H1 (cell line): ENCODE results near the gene ZMYND15. TPM values are rescaled to one million over a fixed set of nuclear protein-coding genes. Genes with fewer than 3 reads are reported as not detected.

ENCODE experiments used
- CTCF ChIA-PET: fragments of 300-600 bp; sonication (Branson Sonifier 250); formaldehyde crosslinking; loops from one replicate; lab custom pipeline; 2021; ENCODE audit not compliant: partially characterized antibody; lab: Charles Lee
- POLR2A ChIA-PET: fragments of 300-600 bp; sonication (Branson Sonifier 250); formaldehyde crosslinking; loops from one replicate; lab custom pipeline; 2021; ENCODE audit warnings: inconsistent platforms; ENCODE audit not compliant: partially characterized antibody; lab: Charles Lee
- DNase-seq, 2 experiments: peaks; one replicate each; pipeline versions ENCODE4 v3.0.0 to v3.0.0-alpha.2; 2010 to 2022; ENCODE audit warnings: low spot score in 2 of 2, low read depth in 1 of 2, mixed read lengths in 1 of 2
- FAIRE-seq: peaks from 2 replicates; lab custom pipeline; 2011; peaks lifted over from hg19 to GRCh38; lab: Jason Lieb, UNC
- H2AFZ ChIP-seq: 2 replicates; pipeline ENCODE4 v1.8.1; 2012; ENCODE audit warnings: low read length, inconsistent platforms
- H2AK5ac ChIP-seq: 2 replicates; pipeline ENCODE4 v1.6.1; 2013; ENCODE audit warnings: low read depth, low read length
- H2BK120ac ChIP-seq: replicated peaks from 2 replicates; pipeline ENCODE3; 2013; ENCODE audit warnings: low read depth, low read length, inconsistent platforms
- H2BK12ac ChIP-seq: 2 replicates; pipeline ENCODE4 v1.6.1; 2013; ENCODE audit warnings: low read depth, low read length
- H2BK15ac ChIP-seq: 2 replicates; pipeline ENCODE4 v1.6.1; 2013; ENCODE audit warnings: low read length
- H2BK20ac ChIP-seq: 2 replicates; pipeline ENCODE4 v1.6.1; 2013; ENCODE audit warnings: low read length
- H2BK5ac ChIP-seq: 2 replicates; pipeline ENCODE4 v1.6.1; 2013; ENCODE audit warnings: low read depth, low read length
- H3K14ac ChIP-seq: 2 replicates; pipeline ENCODE4 v1.6.1; 2013; ENCODE audit warnings: inconsistent platforms; ENCODE audit not compliant: insufficient read length
- H3K18ac ChIP-seq: 2 replicates; pipeline ENCODE4 v1.6.1; 2013; ENCODE audit warnings: low read length; ENCODE audit errors: extremely low read depth
- H3K23ac ChIP-seq: 2 replicates; pipeline ENCODE4 v1.6.1; 2013; ENCODE audit warnings: inconsistent platforms; ENCODE audit not compliant: insufficient read length
- H3K23me2 ChIP-seq: 2 replicates; pipeline ENCODE4 v1.6.1; 2013; ENCODE audit warnings: low read depth, low read length
- H3K27ac ChIP-seq: 2 replicates; pipeline ENCODE4 v1.6.1; 2011; ENCODE audit warnings: low read depth, low read length, inconsistent platforms
- H3K27me3 ChIP-seq, 4 experiments: replicated peaks in 1 of 4; 1 replicate in 1 of 4; 2 replicates in 3 of 4; pipeline versions ENCODE4 v1.6.1 to v1.8.1; 2011 to 2013; ENCODE audit warnings: low read length in 3 of 4, mild to moderate bottlenecking in 3 of 4, inconsistent platforms in 2 of 4, mixed read lengths in 2 of 4, moderate library complexity in 1 of 4; ENCODE audit not compliant: control insufficient read depth in 3 of 4, insufficient read depth in 3 of 4; ENCODE audit errors: extremely low read depth in 1 of 4
- H3K36me3 ChIP-seq, 4 experiments: 2 replicates each; pipeline versions ENCODE4 v1.6.1 to v1.8.1; 2011 to 2013; ENCODE audit warnings: mild to moderate bottlenecking in 4 of 4, low read length in 3 of 4, moderate library complexity in 2 of 4, control low read depth in 1 of 4, inconsistent platforms in 1 of 4; ENCODE audit not compliant: insufficient read depth in 4 of 4, control insufficient read depth in 2 of 4
- H3K4ac ChIP-seq: replicated peaks from 2 replicates; pipeline ENCODE3; 2013; ENCODE audit warnings: low read length, low read depth, mixed read lengths, inconsistent platforms; ENCODE audit not compliant: insufficient read length
- H3K4me1 ChIP-seq, 4 experiments: replicated peaks in 1 of 4; 1 replicate in 1 of 4; 2 replicates in 3 of 4; pipeline versions ENCODE4 v1.6.1 to v1.8.1; 2011 to 2013; ENCODE audit warnings: low read length in 3 of 4, inconsistent platforms in 2 of 4, mixed read lengths in 1 of 4; ENCODE audit not compliant: insufficient read depth in 4 of 4, control insufficient read depth in 3 of 4
- H3K4me2 ChIP-seq, 2 experiments: 2 replicates each; pipeline versions ENCODE4 v1.6.1 to v1.8.1; 2011 to 2013; ENCODE audit warnings: low read depth in 2 of 2, low read length in 2 of 2, control low read depth in 1 of 2, inconsistent platforms in 1 of 2, mild to moderate bottlenecking in 1 of 2; ENCODE audit not compliant: insufficient read depth in 1 of 2
- H3K4me3 ChIP-seq, 4 experiments: fragments of 200-600, 300-600 bp in 1 of 4; sonication (generic), shearing (Covaris generic), sonication (Bioruptor Twin) in 1 of 4; 2 replicates each; pipeline versions ENCODE4 v1.5.1 to v1.8.1; 2011 to 2016; ENCODE audit warnings: low read length in 4 of 4, low read depth in 3 of 4, control low read depth in 2 of 4, inconsistent platforms in 2 of 4, mild to moderate bottlenecking in 2 of 4, mixed read lengths in 1 of 4, moderate library complexity in 1 of 4; ENCODE audit not compliant: insufficient read depth in 2 of 4; ENCODE audit errors: extremely low read depth in 1 of 4
- H3K56ac ChIP-seq: replicated peaks from 2 replicates; pipeline ENCODE3; 2013; ENCODE audit warnings: low read depth, mild to moderate bottlenecking, mixed read lengths, low read length, inconsistent platforms; ENCODE audit not compliant: insufficient read length
- H3K79me1 ChIP-seq: 2 replicates; pipeline ENCODE4 v1.6.1; 2013; ENCODE audit warnings: low read depth, low read length, control low read depth
- H3K79me2 ChIP-seq, 2 experiments: 2 replicates each; pipeline versions ENCODE4 v1.6.1 to v1.8.1; 2012 to 2013; ENCODE audit warnings: low read length in 2 of 2, mild to moderate bottlenecking in 2 of 2, inconsistent platforms in 1 of 2; ENCODE audit not compliant: insufficient read depth in 2 of 2, control insufficient read depth in 1 of 2
- H3K9ac ChIP-seq, 4 experiments: replicated peaks in 1 of 4; 1 replicate in 1 of 4; 2 replicates in 3 of 4; pipeline versions ENCODE4 v1.6.1 to v1.8.1; 2011 to 2013; ENCODE audit warnings: low read depth in 3 of 4, low read length in 3 of 4, control low read depth in 2 of 4, mild to moderate bottlenecking in 2 of 4, moderate library complexity in 2 of 4, inconsistent platforms in 1 of 4; ENCODE audit errors: extremely low read depth in 1 of 4
- H3K9me3 ChIP-seq, 2 experiments: 2 replicates each; pipeline versions ENCODE4 v1.6.1 to v1.8.1; 2012 to 2013; ENCODE audit warnings: mild to moderate bottlenecking in 2 of 2, moderate library complexity in 2 of 2, control low read depth in 1 of 2, inconsistent platforms in 1 of 2, low read depth in 1 of 2, low read length in 1 of 2, mixed read lengths in 1 of 2; ENCODE audit not compliant: insufficient read depth in 2 of 2
- H4K20me1 ChIP-seq, 2 experiments: replicated peaks in 1 of 2; 2 replicates each; pipeline versions ENCODE3 to v1.8.1; 2011 to 2013; ENCODE audit warnings: inconsistent platforms in 2 of 2, low read length in 2 of 2, mild to moderate bottlenecking in 1 of 2; ENCODE audit not compliant: insufficient read depth in 2 of 2, control insufficient read depth in 1 of 2
- H4K5ac ChIP-seq: 2 replicates; pipeline ENCODE4 v1.6.1; 2013; ENCODE audit warnings: low read length, low read depth, mixed read lengths, inconsistent platforms; ENCODE audit not compliant: insufficient read length
- H4K8ac ChIP-seq: 2 replicates; pipeline ENCODE4 v1.8.0; 2013; ENCODE audit warnings: mild to moderate bottlenecking, moderate library complexity, low read length, inconsistent platforms; ENCODE audit not compliant: insufficient read depth; ENCODE audit errors: extremely low read depth
- H4K91ac ChIP-seq: replicated peaks from 2 replicates; pipeline ENCODE3; 2013; ENCODE audit warnings: low read length, mixed read lengths, inconsistent platforms; ENCODE audit not compliant: insufficient read length
- ASH2L ChIP-seq: fragments of 200-600, 300-600 bp; sonication (generic); IDR thresholded peaks from one replicate; pipeline ENCODE4 v1.7.1; 2017; ENCODE audit warnings: low read length
- BRCA1 ChIP-seq: IDR thresholded peaks from 2 replicates; pipeline ENCODE4 v1.6.1; 2012; ENCODE audit warnings: low read depth, low read length, improper control_type of control experiment
- CREB1 ChIP-seq: IDR thresholded peaks from 2 replicates; pipeline ENCODE4 v1.6.1; 2012; ENCODE audit warnings: inconsistent platforms
- EZH2 ChIP-seq: fragments of 200-600 bp; sonication (generic); IDR thresholded peaks from 2 replicates; pipeline ENCODE4 v1.7.1; 2012; ENCODE audit warnings: low read depth, mild to moderate bottlenecking, moderate library complexity, low read length, inconsistent platforms; ENCODE audit not compliant: severe bottlenecking
- FOSL1 ChIP-seq: IDR thresholded peaks from 2 replicates; pipeline ENCODE4 v1.6.1; 2011; ENCODE audit warnings: mild to moderate bottlenecking, low read depth, low read length, moderate library complexity; ENCODE audit not compliant: insufficient read depth
- KDM4A ChIP-seq: IDR thresholded peaks from one replicate; pipeline ENCODE4 v1.7.1; 2012; ENCODE audit warnings: low read depth, mild to moderate bottlenecking, moderate library complexity, low read length, inconsistent platforms; ENCODE audit not compliant: severe bottlenecking
- RNF2 ChIP-seq: fragments of 200-900, 300-1000 bp; sonication (generic); IDR thresholded peaks from 2 replicates; pipeline ENCODE4 v1.7.1; 2016; ENCODE audit warnings: borderline replicate concordance, low read depth, mild to moderate bottlenecking, antibody characterized with exemption, low read length; ENCODE audit not compliant: poor library complexity, severe bottlenecking; ENCODE audit errors: missing control alignments
- SRF ChIP-seq: IDR thresholded peaks from 2 replicates; pipeline ENCODE4 v1.6.1; 2011; ENCODE audit warnings: mild to moderate bottlenecking, low read depth, low read length, moderate library complexity
- TBP ChIP-seq: IDR thresholded peaks from 2 replicates; pipeline ENCODE4 v1.6.1; 2011; ENCODE audit warnings: low read depth, low read length, improper control_type of control experiment
- WGBS, 2 experiments: shearing (Covaris generic) in 1 of 2; methylation state at CpG; one replicate each; pipeline versions ENCODE4 v1.1.6 to v1.1.7; 2013 to 2015; ENCODE audit warnings: low lambda C conversion rate in 2 of 2, mixed read lengths in 2 of 2, inconsistent platforms in 1 of 2, low coverage in 1 of 2, missing lambda C conversion rate in 1 of 2; ENCODE audit not compliant: insufficient replicate concordance in 2 of 2, insufficient coverage in 1 of 2, insufficient read length in 1 of 2; ENCODE audit errors: extremely low coverage in 1 of 2, missing lambda C conversion rate in 1 of 2; 5-methylcytosine and 5-hydroxymethylcytosine counted together
- long read RNA-seq, 2 experiments: library from RNA in 1 of 2; library from capped mRNA in 1 of 2; stranded (forward); transcript quantifications; one replicate each; pipeline ENCODE4 v2.0.0, GENCODE V29; 2021; ENCODE audit warnings: inconsistent platforms in 1 of 2
- polyA minus RNA-seq, 3 experiments: library from RNA; depleted of rRNA, polyadenylated mRNA; stranded (reverse); fragments of >200 nt; gene quantifications; 1 replicate in 2 of 3; 2 replicates in 1 of 3; pipeline ENCODE4 v1.2.3, GENCODE V29; 2011
- polyA plus RNA-seq, 7 experiments: library from polyadenylated mRNA; depleted of rRNA in 3 of 7; stranded (reverse) in 5 of 7; unstranded in 2 of 7; fragments of >200 nt in 5 of 7; fragments of 200-250 nt in 2 of 7; gene quantifications; 1 replicate in 5 of 7; 2 replicates in 1 of 7; 4 replicates in 1 of 7; pipeline versions ENCODE4 v1.2.1 to v1.2.3, GENCODE V29; 2011 to 2013; ENCODE audit warnings: missing spikeins in 2 of 7, mixed read lengths in 2 of 7
- total RNA-seq: library from RNA; stranded (reverse); fragmentation: NEBNext Ultra II Directional; extraction: Animal tissue kit (Norgen Biotek cat#: 25700); gene quantifications from 2 replicates; pipeline ENCODE4 v1.2.1, GENCODE V29; 2021

ZMYND15 gene
- total RNA-seq (0.48 and 0.58 TPM in 2 replicates), polyA plus RNA-seq (2011; rRNA removed) (0.53 and 0.86 TPM in 2 replicates), polyA minus RNA-seq (2011; rRNA and poly(A)+ RNA removed) (0.10 and 0.19 TPM in 2 replicates)
- polyA plus RNA-seq (2011; cell fraction: cytosol; rRNA removed), result 0.58 TPM
- 1.5 TPM for polyA plus RNA-seq (2011; cell fraction: nucleus; rRNA removed)
- polyA plus RNA-seq (2012, experiment 1 of 2), result 0.52 to 0.78 TPM (median 0.60 TPM) in 4 replicates
- polyA plus RNA-seq (2012, experiment 2 of 2), result 0.37 TPM
- polyA plus RNA-seq (2013, experiment 1 of 2), result 0.57 TPM
- 0.31 TPM for polyA plus RNA-seq (2013, experiment 2 of 2)
- not detected for polyA minus RNA-seq (2011; cell fraction: cytosol; rRNA and poly(A)+ RNA removed)
- not detected for polyA minus RNA-seq (2011; cell fraction: nucleus; rRNA and poly(A)+ RNA removed)
- long read RNA-seq, experiment 1, result 0 reads
- long read RNA-seq, experiment 2, result 0 reads

DNA sequence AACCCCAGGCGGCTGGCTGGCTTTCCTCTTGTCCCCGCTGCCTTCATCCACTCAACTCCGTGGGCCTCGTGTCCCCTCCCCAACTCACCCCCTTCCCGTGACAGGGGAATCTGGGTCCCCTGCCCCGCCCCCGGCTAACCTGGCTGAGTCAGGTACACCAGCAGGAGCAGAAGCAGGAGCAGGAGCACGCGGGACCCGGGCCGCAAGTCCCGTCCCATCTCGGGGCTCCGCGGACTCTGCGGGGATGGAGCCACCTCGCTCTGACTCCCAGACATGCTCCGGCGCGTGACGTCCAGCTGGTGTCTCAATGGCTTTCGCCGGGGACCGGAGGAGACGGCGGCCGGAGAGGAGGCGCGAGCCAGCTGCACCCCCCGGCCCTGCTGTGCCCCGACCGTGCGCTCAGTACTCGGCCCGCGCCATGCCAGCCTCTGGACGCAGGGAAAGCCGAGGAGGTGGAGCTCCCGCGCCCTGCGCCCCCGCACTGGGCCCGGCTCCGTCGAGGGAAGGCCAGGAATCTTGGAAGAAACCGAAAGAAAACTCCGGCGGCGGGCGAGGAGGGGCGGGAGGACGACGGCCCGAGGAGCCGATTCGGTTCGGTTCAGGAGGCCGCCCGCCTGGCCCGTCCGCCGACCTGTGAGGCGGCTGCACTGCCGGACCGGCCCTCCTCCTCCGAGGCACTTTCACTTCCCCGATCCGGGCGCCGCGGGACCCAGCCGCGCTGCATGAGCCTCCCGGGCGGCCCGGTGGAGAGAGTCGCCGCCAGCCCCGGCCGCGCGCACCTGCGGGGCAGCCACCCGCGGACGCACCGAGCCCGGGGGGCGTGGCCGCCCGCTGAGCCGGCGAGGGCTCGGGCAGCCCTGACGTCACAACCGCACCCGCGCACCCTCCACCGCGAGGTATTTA, at the start of gene ZMYND15, which contains the start of gene CXCL16:
Gene ZMYND15, plus strand, starts transcription at position 712 of the 903 bp plus-strand sequence. CDS start 716 bp downstream, outside the sequence.
Gene CXCL16, minus strand, starts transcription at position 807 of the 903 bp plus-strand sequence. Its CDS starts 589 bp downstream, at position 218.
- Histone ChIP-seq H2BK12ac (0 out of 2 replicates have a peak within 1 kb of the TSS, but pooled peaks have one; percentile 27), H2AK5ac (no peak within 1 kb of the TSS), H3K23ac (no peak within 1 kb of the TSS), H3K9me3 (no peaks in the 10 kb centered on the region; a peak in 1 of 4 replicates), H3K36me3 (no peaks in the 10 kb centered on the region; a peak in 1 of 8 replicates), H3K79me1 (no peaks in the 10 kb centered on the region), H4K91ac (no peak within 1 kb of the TSS), H4K5ac (no peak within 1 kb of the TSS), H3K79me2 (no peaks in the 10 kb centered on the region), H2BK5ac (no peak within 1 kb of the TSS), H3K18ac (peak within 1 kb of the TSS; percentile 60), H2BK15ac (no peak within 1 kb of the TSS), H2AFZ (peak within 1 kb of the TSS; percentile 85), H2BK120ac (no peak within 1 kb of the TSS), H4K8ac (peak within 1 kb of the TSS; percentile 71), H3K14ac (no peak within 1 kb of the TSS), H3K4ac (peak within 1 kb of the TSS; percentile 16), H3K56ac (no peak within 1 kb of the TSS), H3K23me2 (peaks cover 15% of the 10 kb centered on the region; the same call in 1 of the 2 replicates), H3K4me2 (peak within 1 kb of the TSS; percentile 72 to 95), H4K20me1 (no peaks in the 10 kb centered on the region), H2BK20ac (no peak within 1 kb of the TSS), H3K9ac (peak within 1 kb of the TSS in 3 of 4 experiments; percentile 1 to 69 (median 2); a peak in 2 of 7 replicates), H3K4me3 (peak within 1 kb of the TSS; percentile 37 to 65 (median 44)), H3K27me3 (peaks cover 29 to 67% (median 47%) of the 10 kb centered on the region in 4 experiments), H3K4me1 (peaks cover 0 to 10% (median 7%) of the 10 kb centered on the region in 4 experiments; a peak in 5 of 7 replicates), H3K27ac (no peak within 1 kb of the TSS)
- POLR2A ChIA-PET, result no interaction called here
- CTCF ChIA-PET, result no interaction called here
- FAIRE-seq (no peak), DNase-seq (peak in 1 of 2 experiments; percentile 78)
- WGBS, 2 experiments, result 2% methylated on average over 60 of the region's 100 CpGs; no CpG with 5 or more reads in 1 of the 2 experiments
- TF ChIP-seq FOSL1 (no peak), ASH2L (no peak), KDM4A (peak; percentile 62), BRCA1 (no peak), TBP (no peak), CREB1 (peak; percentile 64), SRF (no peak), RNF2 (peak; percentile 67), EZH2 (peak; percentile 75)
